ENCODE results near the gene MRPL2. TPM values are rescaled to one million over a fixed set of nuclear protein-coding genes. Genes with fewer than 3 reads are reported as not detected.

The MRPL2 gene
- total RNA-seq, 1 donor from 2014 or later, result 39.7 TPM

- peak; percentile 48 for TF ChIP-seq CTCF (IDR thresholded peaks at IDR 0.05; ENCODE audit: unreplicated experiment)
- peaks cover 33% of the 10 kb centered on the region for H3K4me1 Mint-ChIP-seq (ENCODE audit: unreplicated experiment)
- peaks cover 37% of the 10 kb centered on the region for H3K36me3 Mint-ChIP-seq (ENCODE audit: low read depth, unreplicated experiment)
- no peaks in the 10 kb centered on the region for H3K9me3 Mint-ChIP-seq (ENCODE audit: unreplicated experiment)
- DNase-seq (ENCODE audit: low spot score), result no peak
- H3K27me3 Mint-ChIP-seq (ENCODE audit: unreplicated experiment), result peaks cover 8% of the 10 kb centered on the region
- H3K4me3 Mint-ChIP-seq (ENCODE audit: unreplicated experiment), result no peak overlapping the region
- peak overlapping the region; percentile 67 for H3K27ac Mint-ChIP-seq (ENCODE audit: unreplicated experiment)
Measured at GRCh38 chr6:43070028-43070632, 10.9 kb upstream of the MRPL2 start.

GRCh38 chr6:43062818-43063217, 3.6 kb upstream of the MRPL2 start:
- H3K27me3 Mint-ChIP-seq (ENCODE audit: unreplicated experiment), result peaks cover 5% of the 10 kb centered on the region
- no peak overlapping the region for H3K27ac Mint-ChIP-seq (ENCODE audit: unreplicated experiment)

GRCh38 chr6:43061861-43062260, 2.6 kb upstream of the MRPL2 start:
- Mint-ChIP-seq H3K9me3 (ENCODE audit: unreplicated experiment) (no peaks in the 10 kb centered on the region), H3K27me3 (ENCODE audit: unreplicated experiment) (peaks cover 5% of the 10 kb centered on the region), H3K27ac (ENCODE audit: unreplicated experiment) (peak overlapping the region; percentile 42), H3K36me3 (ENCODE audit: low read depth, unreplicated experiment) (peaks cover 36% of the 10 kb centered on the region), H3K4me3 (ENCODE audit: unreplicated experiment) (peak overlapping the region; percentile 65), H3K4me1 (ENCODE audit: unreplicated experiment) (peaks cover 29% of the 10 kb centered on the region)
- no peak for TF ChIP-seq CTCF (IDR thresholded peaks at IDR 0.05; ENCODE audit: unreplicated experiment)
- DNase-seq (ENCODE audit: low spot score), result no peak

More at GRCh38 chr6:43062818-43063217, 3.6 kb upstream of the MRPL2 start:
- Mint-ChIP-seq H3K4me3 (ENCODE audit: unreplicated experiment) (no peak overlapping the region), H3K4me1 (ENCODE audit: unreplicated experiment) (peaks cover 29% of the 10 kb centered on the region), H3K9me3 (ENCODE audit: unreplicated experiment) (no peaks in the 10 kb centered on the region), H3K36me3 (ENCODE audit: low read depth, unreplicated experiment) (peaks cover 37% of the 10 kb centered on the region)
- no peak for DNase-seq (ENCODE audit: low spot score)
- no peak for TF ChIP-seq CTCF (IDR thresholded peaks at IDR 0.05; ENCODE audit: unreplicated experiment)

- Mint-ChIP-seq H3K27ac (ENCODE audit: unreplicated experiment) (peak overlapping the region; percentile 84), H3K27me3 (ENCODE audit: unreplicated experiment) (peaks cover 5% of the 10 kb centered on the region), H3K9me3 (ENCODE audit: unreplicated experiment) (no peaks in the 10 kb centered on the region), H3K4me1 (ENCODE audit: unreplicated experiment) (peaks cover 29% of the 10 kb centered on the region), H3K36me3 (ENCODE audit: low read depth, unreplicated experiment) (peaks cover 31% of the 10 kb centered on the region), H3K4me3 (ENCODE audit: unreplicated experiment) (peak overlapping the region; percentile 99)
- no peak for DNase-seq (ENCODE audit: low spot score)
- no peak for TF ChIP-seq CTCF (IDR thresholded peaks at IDR 0.05; ENCODE audit: unreplicated experiment)
Measured at GRCh38 chr6:43060755-43061633, 1.8 kb upstream of the MRPL2 start.

All from endothelial cell (in vitro differentiated cells).